Muscle layer of colon (tissue), 2 donors: ENCODE data around the gene SCNN1G.

Source experiments
- H3K27ac ChIP-seq: one replicate; pipeline ENCODE4 v1.7.0; 2013; ENCODE audit warnings: low read depth, mild to moderate bottlenecking, low read length, moderate library complexity
- H3K27me3 ChIP-seq, 2 donors: one replicate each; pipeline ENCODE4 v1.7.0; 2013; ENCODE audit warnings: low read length in 2 of 2, mild to moderate bottlenecking in 2 of 2; ENCODE audit not compliant: insufficient read depth in 2 of 2, control insufficient read depth in 1 of 2
- H3K36me3 ChIP-seq: one replicate; pipeline ENCODE4 v1.7.0; 2013; ENCODE audit warnings: mild to moderate bottlenecking, low read length; ENCODE audit not compliant: insufficient read depth
- H3K4me1 ChIP-seq: one replicate; pipeline ENCODE4 v1.7.0; 2013; ENCODE audit warnings: mild to moderate bottlenecking, low read length; ENCODE audit not compliant: insufficient read depth
- H3K4me3 ChIP-seq, 2 donors: one replicate each; pipeline ENCODE4 v1.7.0; 2013; ENCODE audit warnings: low read length in 2 of 2, low read depth in 1 of 2, mild to moderate bottlenecking in 1 of 2, moderate library complexity in 1 of 2
- H3K9ac ChIP-seq: one replicate; pipeline ENCODE4 v1.7.0; 2013; ENCODE audit warnings: low read length
- H3K9me3 ChIP-seq: one replicate; pipeline ENCODE4 v1.7.0; 2013; ENCODE audit warnings: mild to moderate bottlenecking, low read length
- donor health status: abdominal sarcoma.
- donor health status: Adenocarcinoma of cecum.

SCNN1G gene

GRCh38 chr16:23155445-23156049 is 27.0 kb upstream of the SCNN1G start:
- no peaks in the 10 kb centered on the region for H3K36me3 ChIP-seq
- H3K27ac ChIP-seq: no peak overlapping the region
- no peak overlapping the region for H3K4me3 ChIP-seq
- no peaks in the 10 kb centered on the region for H3K27me3 ChIP-seq
- no peak overlapping the region for H3K9ac ChIP-seq
- no peaks in the 10 kb centered on the region for H3K4me1 ChIP-seq
- H3K9me3 ChIP-seq: no peaks in the 10 kb centered on the region

- Histone ChIP-seq H3K27me3 (no peaks in the 10 kb centered on the region), H3K9me3 (no peaks in the 10 kb centered on the region), H3K36me3 (no peaks in the 10 kb centered on the region), H3K9ac (no peak overlapping the region), H3K27ac (no peak overlapping the region), H3K4me1 (no peaks in the 10 kb centered on the region), H3K4me3 (no peak overlapping the region)
Measured at GRCh38 chr16:23156110-23156509, 26.4 kb upstream of the SCNN1G start.

GRCh38 chr16:23156946-23157460 is 25.5 kb upstream of the SCNN1G start:
- Histone ChIP-seq H3K4me1 (no peaks in the 10 kb centered on the region), H3K9me3 (no peaks in the 10 kb centered on the region), H3K4me3 (no peak overlapping the region), H3K27me3 (no peaks in the 10 kb centered on the region), H3K9ac (no peak overlapping the region), H3K36me3 (no peaks in the 10 kb centered on the region), H3K27ac (no peak overlapping the region)

GRCh38 chr16:23158114-23158513 is 24.4 kb upstream of the SCNN1G start:
- Histone ChIP-seq H3K9me3 (no peaks in the 10 kb centered on the region), H3K36me3 (no peaks in the 10 kb centered on the region), H3K27ac (no peak overlapping the region), H3K4me3 (no peak overlapping the region), H3K27me3 (no peaks in the 10 kb centered on the region), H3K4me1 (no peaks in the 10 kb centered on the region), H3K9ac (no peak overlapping the region)

- H3K9ac ChIP-seq: no peak overlapping the region
- H3K4me3 ChIP-seq: no peak overlapping the region
- H3K27ac ChIP-seq: no peak overlapping the region
- H3K4me1 ChIP-seq: no peaks in the 10 kb centered on the region
- no peaks in the 10 kb centered on the region for H3K36me3 ChIP-seq
- no peaks in the 10 kb centered on the region for H3K27me3 ChIP-seq
- H3K9me3 ChIP-seq: peaks cover 4% of the 10 kb centered on the region
Measured at GRCh38 chr16:23160082-23160481, 22.5 kb upstream of the SCNN1G start.

- H3K36me3 ChIP-seq: no peaks in the 10 kb centered on the region
- H3K27ac ChIP-seq: no peak overlapping the region
- H3K9me3 ChIP-seq: peaks cover 6% of the 10 kb centered on the region
- no peaks in the 10 kb centered on the region for H3K27me3 ChIP-seq
- H3K9ac ChIP-seq: no peak overlapping the region
- H3K4me3 ChIP-seq: no peak overlapping the region
- H3K4me1 ChIP-seq: no peaks in the 10 kb centered on the region
Measured at GRCh38 chr16:23160574-23160973, 22.0 kb upstream of the SCNN1G start.

- no peaks in the 10 kb centered on the region for H3K4me1 ChIP-seq
- no peak overlapping the region for H3K9ac ChIP-seq
- H3K27ac ChIP-seq: no peak overlapping the region
- no peaks in the 10 kb centered on the region for H3K27me3 ChIP-seq
- H3K9me3 ChIP-seq: peaks cover 6% of the 10 kb centered on the region
- no peak overlapping the region for H3K4me3 ChIP-seq
- H3K36me3 ChIP-seq: no peaks in the 10 kb centered on the region
Measured at GRCh38 chr16:23163921-23164320, 18.6 kb upstream of the SCNN1G start.

- Histone ChIP-seq H3K36me3 (no peaks in the 10 kb centered on the region), H3K4me1 (no peaks in the 10 kb centered on the region), H3K9me3 (peaks cover 6% of the 10 kb centered on the region), H3K4me3 (no peak overlapping the region), H3K27me3 (no peaks in the 10 kb centered on the region), H3K27ac (no peak overlapping the region), H3K9ac (no peak overlapping the region)
Measured at GRCh38 chr16:23164736-23165135, 17.8 kb upstream of the SCNN1G start.

- no peaks in the 10 kb centered on the region for H3K36me3 ChIP-seq
- H3K4me3 ChIP-seq: no peak overlapping the region
- H3K4me1 ChIP-seq: no peaks in the 10 kb centered on the region
- H3K9me3 ChIP-seq: no peaks in the 10 kb centered on the region
- H3K9ac ChIP-seq: no peak overlapping the region
- H3K27me3 ChIP-seq: no peaks in the 10 kb centered on the region
- no peak overlapping the region for H3K27ac ChIP-seq
Measured at GRCh38 chr16:23172583-23172982, 10.0 kb upstream of the SCNN1G start.

GRCh38 chr16:23172994-23173393 is 9.6 kb upstream of the SCNN1G start:
- no peaks in the 10 kb centered on the region for H3K9me3 ChIP-seq
- no peaks in the 10 kb centered on the region for H3K4me1 ChIP-seq
- H3K9ac ChIP-seq: no peak overlapping the region
- no peaks in the 10 kb centered on the region for H3K36me3 ChIP-seq
- no peak overlapping the region for H3K4me3 ChIP-seq
- H3K27ac ChIP-seq: no peak overlapping the region
- no peaks in the 10 kb centered on the region for H3K27me3 ChIP-seq

GRCh38 chr16:23174622-23175021 is 7.9 kb upstream of the SCNN1G start:
- Histone ChIP-seq H3K27ac (no peak overlapping the region), H3K36me3 (no peaks in the 10 kb centered on the region), H3K9ac (no peak overlapping the region), H3K27me3 (no peaks in the 10 kb centered on the region), H3K4me3 (no peak overlapping the region), H3K9me3 (no peaks in the 10 kb centered on the region), H3K4me1 (no peaks in the 10 kb centered on the region)

- H3K27me3 ChIP-seq: no peaks in the 10 kb centered on the region
- H3K4me1 ChIP-seq: no peaks in the 10 kb centered on the region
- no peak overlapping the region for H3K4me3 ChIP-seq
- no peaks in the 10 kb centered on the region for H3K9me3 ChIP-seq
- H3K9ac ChIP-seq: no peak overlapping the region
- H3K36me3 ChIP-seq: no peaks in the 10 kb centered on the region
- H3K27ac ChIP-seq: no peak overlapping the region
Measured at GRCh38 chr16:23175651-23176050, 6.9 kb upstream of the SCNN1G start.
